HG03280 (cell line): Measurements from ENCODE around the gene PRTN3.
"Not testable (repeated sequence)": the region's sequence is repeated elsewhere in the genome, so short reads cannot be mapped to it uniquely, and the experiment has no call there.

Experiments used
- ATAC-seq: cut with Tn5 transposase; IDR thresholded peaks from one replicate; pipeline ENCODE4 v1.9.1; 2021; ENCODE audit warnings: mild to moderate bottlenecking, moderate library complexity; ENCODE audit not compliant: unreplicated experiment

Gene PRTN3

DNA sequence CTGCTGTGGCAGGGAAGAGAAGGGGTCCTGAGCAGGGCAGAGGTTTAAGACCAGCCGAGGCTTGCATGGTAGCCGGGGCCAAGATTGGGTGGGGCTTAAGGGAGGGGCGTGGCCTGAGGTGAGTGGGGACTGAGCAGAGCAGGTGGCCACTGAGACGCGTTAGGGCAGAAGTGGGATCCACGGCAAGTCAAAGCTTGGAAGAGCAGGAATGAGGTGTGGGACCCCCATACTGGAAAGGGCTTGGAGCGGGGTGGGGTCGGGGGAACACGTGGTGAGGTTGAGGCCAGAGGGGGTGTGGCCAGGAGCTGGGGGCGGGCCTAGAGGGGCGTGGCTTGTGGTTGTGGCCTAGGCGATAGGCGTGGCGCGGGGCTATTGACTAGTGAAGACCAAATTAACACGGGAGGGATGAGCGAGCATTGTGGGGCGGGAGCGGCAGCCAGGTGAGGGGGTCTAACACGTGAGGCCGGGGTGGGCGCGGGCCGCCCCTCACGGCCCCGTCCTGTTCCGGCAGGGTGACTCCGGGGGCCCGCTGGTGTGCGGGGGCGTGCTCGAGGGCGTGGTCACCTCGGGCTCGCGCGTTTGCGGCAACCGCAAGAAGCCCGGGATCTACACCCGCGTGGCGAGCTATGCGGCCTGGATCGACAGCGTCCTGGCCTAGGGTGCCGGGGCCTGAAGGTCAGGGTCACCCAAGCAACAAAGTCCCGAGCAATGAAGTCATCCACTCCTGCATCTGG lies 21.9 kb downstream of the PRTN3 start:
- ATAC-seq = no peak

DNA sequence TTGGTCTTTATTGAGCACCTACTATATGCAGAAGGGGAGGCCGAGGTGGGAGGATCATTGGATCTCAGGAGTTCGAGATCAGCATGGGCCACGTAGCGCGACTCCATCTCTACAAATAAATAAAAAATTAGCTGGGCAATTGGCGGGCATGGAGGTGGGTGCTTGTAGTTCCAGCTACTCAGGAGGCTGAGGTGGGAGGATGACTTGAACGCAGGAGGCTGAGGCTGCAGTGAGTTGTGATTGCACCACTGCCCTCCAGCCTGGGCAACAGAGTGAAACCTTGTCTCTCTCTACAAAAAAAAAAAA lies 22.5 kb downstream of the PRTN3 start:
- no peak for ATAC-seq

DNA sequence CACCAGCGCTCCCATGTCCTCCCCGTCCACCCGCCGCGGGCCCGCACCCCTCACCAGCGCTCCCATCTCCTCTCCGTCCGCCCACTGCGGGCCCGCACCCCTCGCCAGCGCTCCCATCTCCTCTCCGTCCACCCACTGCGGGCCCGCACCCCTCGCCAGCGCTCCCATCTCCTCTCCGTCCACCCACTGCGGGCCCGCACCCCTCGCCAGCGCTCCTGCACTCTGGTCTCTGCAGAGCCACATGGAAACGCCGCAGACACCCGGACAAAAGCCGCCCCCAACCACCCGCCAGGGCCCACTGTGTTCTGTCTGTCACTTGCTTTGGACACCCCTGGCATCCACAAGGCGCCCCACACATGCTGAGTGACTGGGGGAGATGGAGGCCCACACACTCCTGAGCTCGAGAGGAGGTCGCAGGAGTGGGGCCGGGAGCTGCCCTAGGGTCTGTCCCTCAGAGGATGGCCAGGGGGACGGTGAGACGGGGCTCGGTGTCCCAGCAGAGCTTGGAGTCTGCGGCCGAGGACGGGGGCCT lies 26.0 kb downstream of the PRTN3 start:
- ATAC-seq = no peak

- ATAC-seq = no peak
Observed at GRCh38 chr19:867301-867793, 26.5 kb downstream of the PRTN3 start.

DNA sequence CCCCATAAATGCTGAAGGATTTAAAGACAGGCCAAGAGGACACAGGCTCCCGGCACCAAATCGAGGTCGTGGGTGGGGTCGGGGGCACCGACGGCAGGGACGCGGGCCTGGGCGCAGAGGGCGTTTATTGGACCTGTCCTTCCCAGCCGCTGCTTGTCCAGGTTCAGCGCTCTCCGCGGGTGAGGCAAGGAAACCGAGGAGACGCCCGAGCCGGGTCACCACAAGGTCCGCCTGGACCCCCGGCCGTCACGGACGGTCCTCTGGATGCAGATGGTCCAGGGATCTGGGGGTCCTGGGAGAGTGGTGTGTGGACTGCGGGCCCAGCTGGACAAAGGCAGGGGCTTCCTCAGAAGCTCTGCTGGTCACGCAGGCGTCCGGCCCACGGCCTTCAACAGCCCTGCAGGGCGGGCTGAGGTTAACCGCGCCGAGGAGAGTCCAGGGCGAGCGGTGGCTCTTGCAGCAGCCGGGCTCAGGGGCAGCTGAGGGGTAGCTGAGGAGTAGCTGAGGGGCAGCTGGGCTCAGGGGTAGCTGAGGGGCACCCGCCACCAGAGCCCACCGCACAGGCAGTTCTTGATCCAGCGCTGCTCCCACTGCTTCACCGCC lies 27.2 kb downstream of the PRTN3 start:
- no peak for ATAC-seq

- ATAC-seq = no peak
Observed at GRCh38 chr19:868458-869244, 27.9 kb downstream of the PRTN3 start.

GRCh38 chr19:869245-870177 lies 28.7 kb downstream of the PRTN3 start:
- no peak for ATAC-seq

DNA sequence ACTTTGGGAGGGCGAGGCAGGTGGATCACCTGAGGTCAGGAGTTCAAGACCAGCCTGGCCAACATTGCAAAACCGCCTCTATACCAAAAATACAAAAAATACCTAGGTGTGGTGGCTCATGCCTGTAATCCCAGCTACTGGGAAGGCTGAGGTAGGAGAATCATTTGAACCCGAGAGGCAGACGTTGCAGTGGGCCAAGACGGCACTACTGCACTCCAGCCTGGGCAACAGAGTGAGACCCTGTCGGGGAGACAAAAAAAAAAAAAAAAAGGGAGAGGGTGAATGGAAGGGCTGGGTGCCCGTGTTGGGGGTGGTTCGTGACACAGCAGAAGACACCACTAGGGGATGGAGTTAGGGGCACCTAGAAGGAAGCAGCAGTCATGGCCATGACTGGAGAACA lies 29.5 kb downstream of the PRTN3 start:
- no peak for ATAC-seq

GRCh38 chr19:870963-871401 lies 30.2 kb downstream of the PRTN3 start:
- no peak for ATAC-seq

GRCh38 chr19:871446-872265 lies 30.9 kb downstream of the PRTN3 start:
- no peak for ATAC-seq

DNA sequence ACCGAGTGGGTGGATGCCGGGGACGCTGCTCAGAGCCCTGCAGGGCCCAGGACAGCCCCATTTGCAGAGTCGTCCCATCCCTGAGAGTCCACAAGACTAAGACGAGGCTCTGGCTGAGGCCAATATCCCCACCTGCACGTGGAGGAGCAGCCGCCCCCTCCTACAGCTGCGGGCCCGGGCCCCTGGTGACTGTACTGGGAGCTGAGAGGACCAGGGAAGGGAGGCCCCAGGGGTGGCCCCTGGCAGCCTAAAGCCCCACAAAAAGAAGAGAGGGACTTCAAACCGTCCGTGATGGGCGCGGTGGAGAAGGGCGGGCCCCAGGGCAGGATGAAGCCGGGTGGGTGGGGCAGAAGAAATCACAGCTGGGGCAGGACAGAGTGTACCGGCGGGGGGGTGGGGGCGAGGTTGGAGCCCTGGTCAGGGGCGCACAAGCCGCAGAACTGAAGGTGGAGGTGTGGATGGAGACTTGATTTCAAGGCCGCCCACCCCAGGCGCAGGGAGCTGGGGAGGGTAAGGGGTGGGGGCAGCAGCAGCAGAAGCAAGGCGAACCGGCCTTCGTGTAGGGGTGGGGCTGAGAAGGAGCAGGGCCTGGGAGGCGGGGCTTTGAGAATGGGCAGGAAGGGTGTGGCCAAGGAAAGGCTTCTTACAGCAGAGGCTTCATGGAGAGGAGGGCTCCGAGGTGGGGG lies 31.6 kb downstream of the PRTN3 start:
- ATAC-seq = peak; percentile 51

DNA sequence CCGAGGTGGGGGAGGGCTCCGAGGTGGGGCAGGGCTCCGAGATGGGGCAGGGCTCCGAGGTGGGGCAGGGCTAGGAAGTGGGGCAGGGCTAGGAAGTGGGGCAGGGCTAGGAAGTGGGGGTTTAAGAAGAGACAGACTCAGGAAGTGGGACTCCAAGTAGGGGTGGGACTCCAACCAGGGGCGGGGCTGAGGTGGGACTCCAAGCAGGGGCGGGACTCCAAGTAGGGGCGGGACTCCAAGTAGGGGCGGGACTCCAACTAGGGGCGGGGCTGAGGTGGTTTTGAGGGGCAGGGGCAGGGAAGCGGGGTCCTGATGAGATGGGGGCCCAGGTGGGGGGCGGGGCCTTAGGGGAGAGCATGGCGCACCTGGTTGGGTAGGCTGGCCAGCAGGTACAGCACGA lies 32.3 kb downstream of the PRTN3 start:
- ATAC-seq = no peak

DNA sequence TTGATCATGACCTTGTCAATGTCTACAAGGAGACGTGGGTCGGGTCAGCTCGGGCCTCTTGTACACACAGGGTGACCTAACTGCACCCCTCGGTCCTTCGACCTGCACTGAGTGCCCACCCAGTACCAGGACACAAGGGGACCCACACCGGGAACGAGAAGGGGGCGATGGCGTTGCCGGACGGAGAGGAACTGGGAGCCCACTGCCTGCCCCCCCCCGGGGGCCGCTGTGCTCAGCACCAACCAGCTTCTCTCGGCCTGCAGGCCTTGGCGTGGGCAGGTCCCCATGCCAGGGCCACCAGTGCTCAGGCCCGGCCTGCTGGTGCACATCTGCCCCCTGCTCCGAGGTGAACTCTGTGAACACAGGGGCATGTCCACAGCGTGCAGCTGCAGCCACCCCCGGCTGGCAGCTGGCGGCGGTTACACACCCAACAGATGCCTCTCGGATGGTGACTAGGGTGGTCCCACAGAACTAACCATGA lies 32.8 kb downstream of the PRTN3 start:
- no peak for ATAC-seq

- no peak for ATAC-seq
Observed at GRCh38 chr19:875265-875879, 34.6 kb downstream of the PRTN3 start.

- ATAC-seq = no peak
Observed at GRCh38 chr19:876089-876488, 35.3 kb downstream of the PRTN3 start.

DNA sequence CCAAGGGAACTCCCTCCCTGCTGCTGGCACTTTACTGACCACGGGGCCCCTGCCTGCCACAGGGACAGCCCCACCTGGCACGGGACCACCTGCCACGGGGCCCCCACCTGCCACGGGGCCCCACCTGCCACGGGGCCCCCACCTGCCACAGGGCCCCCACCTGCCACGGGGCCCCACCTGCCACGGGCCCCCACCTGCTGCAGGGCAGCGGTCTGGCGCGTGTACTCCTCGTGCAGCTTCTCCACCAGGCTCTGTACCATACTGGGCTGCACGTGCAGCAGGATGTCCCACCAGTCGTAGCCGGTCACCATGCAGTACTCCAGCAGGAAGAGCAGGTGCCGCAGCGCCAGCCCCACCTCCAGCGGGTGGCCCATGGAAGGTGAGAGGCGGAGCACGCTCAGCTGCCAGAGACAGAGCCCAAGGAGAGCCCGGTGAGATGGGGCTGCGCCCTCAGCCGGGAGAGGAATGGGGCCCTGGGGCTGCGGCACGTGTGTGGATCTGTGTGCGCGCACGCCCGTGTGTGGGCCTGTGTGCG lies 36.0 kb downstream of the PRTN3 start:
- ATAC-seq = no peak

GRCh38 chr19:877992-878660 lies 37.3 kb downstream of the PRTN3 start:
- ATAC-seq = not testable (repeated sequence)
